Measurements from ENCODE around the gene KIR2DL1. TPM values are rescaled to one million over a fixed set of nuclear protein-coding genes. Genes with fewer than 3 reads are reported as not detected.
"Not testable (repeated sequence)": the region's sequence is repeated elsewhere in the genome, so short reads cannot be mapped to it uniquely, and the experiment has no call there.

Gene KIR2DL1
- total and polyA plus RNA-seq, 12 donors: 0.04 to 0.16 TPM; not detected in 10

- H3K4me1 ChIP-seq; H3K27me3 ChIP-seq; H3K36me3 ChIP-seq; DNase-seq; H3K27ac ChIP-seq; ATAC-seq; H3K9me3 ChIP-seq; H3K4me3 ChIP-seq; intact Hi-C loops (cut with DNase I): not testable (repeated sequence)
- WGBS, 2 donors: 83 to 85% methylated on average over 14 of the region's 14 CpGs
Measured at GRCh38 chr19:54832496-54832895, 62.9 kb downstream of the KIR2DL1 start, which contains the start of gene KIR2DS4. Gene KIR2DS4 (plus strand): TSS chr19:54832676.

Other genes starting within 250 kb of the KIR2DL1 start
- 1 to 10 TPM in 6 of 10 donors, under 1 TPM in 4; 0.31 to 3.3 (median 1.2) TPM for gene LILRA2, start 196.0 kb upstream of the KIR2DL1 start, total RNA-seq
- gene LILRA2, start 196.0 kb upstream of the KIR2DL1 start, polyA plus RNA-seq: under 1 TPM; 0.22 to 0.87 TPM
- gene LILRA1, start 176.2 kb upstream of the KIR2DL1 start, total RNA-seq: 1 to 10 TPM in 1 of 10 donors, under 1 TPM in 9; 0.21 to 2.8 (median 0.41) TPM
- under 1 TPM; 0.19 to 0.29 TPM for gene LILRA1, start 176.2 kb upstream of the KIR2DL1 start, polyA plus RNA-seq
- 10 to 100 TPM in 1 of 10 donors, 1 to 10 TPM in 6, under 1 TPM in 3; 0.28 to 16.9 (median 1.5) TPM for gene LILRB1, start 139.3 kb upstream of the KIR2DL1 start, total RNA-seq
- 1 to 10 TPM in 1 of 2 donors, under 1 TPM in 1; 0.54 to 1.4 TPM for gene LILRB1, start 139.3 kb upstream of the KIR2DL1 start, polyA plus RNA-seq
- 10 to 100 TPM in 1 of 10 donors, 1 to 10 TPM in 8, under 1 TPM in 1; 0.99 to 22.4 (median 1.8) TPM for gene LILRB4, start 106.8 kb upstream of the KIR2DL1 start, total RNA-seq
- gene LILRB4, start 106.8 kb upstream of the KIR2DL1 start, polyA plus RNA-seq: 1 to 10 TPM; 2.0 to 2.2 TPM
- not detected for gene KIR3DL3, start 45.4 kb upstream of the KIR2DL1 start, total RNA-seq
- gene KIR3DL3, start 45.4 kb upstream of the KIR2DL1 start, polyA plus RNA-seq: not detected
- gene KIR2DL3, start 31.3 kb upstream of the KIR2DL1 start, total RNA-seq: under 1 TPM in 1 of 10 donors, not detected in 9; 0.42 TPM
- gene KIR2DL3, start 31.3 kb upstream of the KIR2DL1 start, polyA plus RNA-seq: under 1 TPM in 1 of 2 donors, not detected in 1; 0.03 TPM
- gene KIR2DL4, start 33.8 kb downstream of the KIR2DL1 start, total RNA-seq: under 1 TPM in 1 of 10 donors, not detected in 9; 0.62 TPM
- under 1 TPM in 1 of 2 donors, not detected in 1; 0.04 TPM for gene KIR2DL4, start 33.8 kb downstream of the KIR2DL1 start, polyA plus RNA-seq
- gene KIR3DL1, start 46.7 kb downstream of the KIR2DL1 start, total RNA-seq: under 1 TPM in 3 of 10 donors, not detected in 7; 0.13 to 0.90 (median 0.14) TPM
- not detected for gene KIR3DL1, start 46.7 kb downstream of the KIR2DL1 start, polyA plus RNA-seq
- under 1 TPM in 2 of 10 donors, not detected in 8; 0.14 to 0.28 TPM for gene KIR2DS4, start 62.9 kb downstream of the KIR2DL1 start, total RNA-seq
- gene KIR2DS4, start 62.9 kb downstream of the KIR2DL1 start, polyA plus RNA-seq: not detected
- gene KIR3DL2, start 80.7 kb downstream of the KIR2DL1 start, total RNA-seq: under 1 TPM in 1 of 10 donors, not detected in 9; 0.95 TPM
- gene KIR3DL2, start 80.7 kb downstream of the KIR2DL1 start, polyA plus RNA-seq: not detected
- 1 to 10 TPM in 2 of 10 donors, under 1 TPM in 5, not detected in 3; 0.33 to 1.8 (median 0.68) TPM for gene FCAR, start 104.4 kb downstream of the KIR2DL1 start, total RNA-seq
- under 1 TPM in 1 of 2 donors, not detected in 1; 0.19 TPM for gene FCAR, start 104.4 kb downstream of the KIR2DL1 start, polyA plus RNA-seq
- gene NCR1, start 136.4 kb downstream of the KIR2DL1 start, total RNA-seq: under 1 TPM in 3 of 10 donors, not detected in 7; 0.38 to 0.81 (median 0.60) TPM
- gene NCR1, start 136.4 kb downstream of the KIR2DL1 start, polyA plus RNA-seq: not detected
- gene NLRP7, start 177.7 kb downstream of the KIR2DL1 start, total RNA-seq: not detected
- gene NLRP7, start 177.7 kb downstream of the KIR2DL1 start, polyA plus RNA-seq: not detected
- gene NLRP2, start 196.6 kb downstream of the KIR2DL1 start, total RNA-seq: 1 to 10 TPM in 1 of 10 donors, under 1 TPM in 3, not detected in 6; 0.33 to 2.8 (median 0.53) TPM
- under 1 TPM in 1 of 2 donors, not detected in 1; 0.04 TPM for gene NLRP2, start 196.6 kb downstream of the KIR2DL1 start, polyA plus RNA-seq

All from heart right ventricle (tissue), 16 donors.